A673 (cell line): Measurements from ENCODE around the gene RABGGTB.

Experiments
- CTCF ChIP-seq: fragments of 300-800, 200-600 bp; sonication (generic); conservative IDR thresholded peaks from 2 replicates; pipeline ENCODE4 v1.5.1; 2017; ENCODE audit warnings: low read depth, mild to moderate bottlenecking, antibody characterized with exemption, low read length, moderate library complexity, mixed read lengths
- EZH2 ChIP-seq: fragments of 200-600 bp; sonication (generic); IDR thresholded peaks from 2 replicates; pipeline ENCODE4 v1.6.1; 2017; ENCODE audit warnings: borderline replicate concordance, low read depth, mild to moderate bottlenecking, mixed read lengths, antibody characterized with exemption, low read length; ENCODE audit not compliant: poor library complexity, severe bottlenecking

- TF ChIP-seq CTCF (no peak), EZH2 (no peak)
These were observed 14.1 kb upstream of the RABGGTB start for GRCh38 chr1:75771978-75772377.
